GM18520 (cell line): ENCODE results near the gene DUSP16.

Source experiments
- ATAC-seq: cut with Tn5 transposase; IDR thresholded peaks from one replicate; pipeline ENCODE4 v1.9.1; 2021; ENCODE audit not compliant: unreplicated experiment

The DUSP16 gene

DNA sequence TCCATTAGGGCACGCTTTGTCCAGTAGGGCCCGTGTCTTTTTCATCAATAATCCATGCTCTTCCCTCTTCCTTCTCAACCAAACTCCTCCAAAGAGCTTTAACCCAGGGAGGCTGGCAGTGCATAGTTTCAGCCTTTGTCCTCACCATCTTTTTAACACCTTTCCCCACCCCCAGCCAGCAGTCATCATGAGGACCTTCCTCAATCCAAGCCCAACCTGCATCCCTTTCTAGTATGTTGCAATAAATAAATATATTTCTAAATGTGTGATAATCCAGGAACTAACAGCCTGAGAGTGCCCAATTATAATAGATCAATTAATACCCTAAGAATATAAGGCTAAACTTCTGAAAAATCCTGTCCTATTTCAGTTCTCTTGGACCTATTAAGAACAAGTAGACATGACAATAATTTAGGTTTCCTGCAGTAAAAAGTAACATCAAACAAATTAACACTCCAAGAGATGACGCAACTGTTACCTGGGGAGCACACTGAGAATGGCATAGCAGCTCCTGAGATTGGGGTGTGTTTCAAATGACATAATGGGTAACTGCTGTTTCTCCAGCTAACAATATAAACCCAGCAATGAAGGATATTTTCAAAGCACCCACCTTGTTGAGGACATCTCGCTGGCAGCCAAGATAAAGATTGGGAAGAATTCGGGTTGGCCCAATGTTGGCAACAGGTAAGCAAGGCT lies 62.6 kb downstream of the DUSP16 start:
- no peak for ATAC-seq

DNA sequence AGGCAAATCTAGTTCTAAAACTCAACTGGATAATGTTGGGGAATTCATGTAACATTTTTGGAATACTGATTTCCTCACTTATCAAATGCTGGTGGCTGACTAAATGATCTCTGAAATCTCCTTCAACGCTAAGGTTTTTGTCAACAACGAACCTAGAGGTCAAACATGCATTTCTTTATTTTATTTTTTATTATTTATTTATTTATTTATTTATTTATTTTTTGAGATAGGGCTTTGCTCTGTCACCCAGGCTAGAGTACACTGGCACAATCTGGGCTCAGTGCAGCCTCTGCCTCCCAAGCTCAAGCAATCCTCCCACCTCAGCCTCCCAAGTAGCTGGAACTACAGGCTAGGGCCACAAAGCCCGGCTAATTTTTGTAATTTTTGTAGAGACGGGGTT lies 64.5 kb downstream of the DUSP16 start:
- ATAC-seq: no peak

DNA sequence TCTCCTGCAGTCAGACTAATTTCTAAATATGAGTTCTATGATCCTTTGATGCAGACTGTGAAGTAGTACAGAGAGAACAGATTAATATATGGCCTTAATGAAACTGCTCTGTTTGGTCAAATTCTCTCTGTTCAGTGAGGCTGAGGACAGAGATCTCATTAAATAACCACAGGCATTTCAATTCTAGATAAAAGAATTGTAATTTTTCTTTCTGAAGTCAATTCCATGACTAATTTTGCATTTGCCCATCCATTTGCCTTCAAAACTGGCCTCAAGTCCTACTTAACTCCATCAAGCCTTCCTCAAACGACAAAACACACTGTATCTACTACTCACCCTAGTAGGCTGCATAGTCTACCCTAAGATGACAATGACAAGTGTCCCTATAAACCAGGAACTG lies 67.1 kb downstream of the DUSP16 start:
- ATAC-seq: no peak

DNA sequence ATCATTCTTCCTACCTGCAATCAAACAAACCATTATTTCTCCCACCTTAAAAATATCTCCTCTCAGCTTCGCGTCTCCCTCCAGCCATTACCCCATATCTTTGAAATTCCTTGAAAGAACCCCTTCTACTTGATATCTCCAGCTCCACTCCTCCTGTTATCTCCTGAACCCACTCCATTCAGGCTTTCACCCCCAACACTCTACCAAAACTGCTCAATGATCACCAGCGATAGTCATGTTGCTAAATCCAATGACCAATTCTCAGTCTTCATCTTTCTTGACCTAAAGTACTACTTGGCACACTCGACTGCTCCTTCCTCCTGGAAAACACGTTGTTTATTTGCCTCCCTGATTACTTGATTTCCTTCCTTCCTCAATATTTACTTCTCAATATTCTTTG lies 70.1 kb downstream of the DUSP16 start:
- no peak for ATAC-seq

DNA sequence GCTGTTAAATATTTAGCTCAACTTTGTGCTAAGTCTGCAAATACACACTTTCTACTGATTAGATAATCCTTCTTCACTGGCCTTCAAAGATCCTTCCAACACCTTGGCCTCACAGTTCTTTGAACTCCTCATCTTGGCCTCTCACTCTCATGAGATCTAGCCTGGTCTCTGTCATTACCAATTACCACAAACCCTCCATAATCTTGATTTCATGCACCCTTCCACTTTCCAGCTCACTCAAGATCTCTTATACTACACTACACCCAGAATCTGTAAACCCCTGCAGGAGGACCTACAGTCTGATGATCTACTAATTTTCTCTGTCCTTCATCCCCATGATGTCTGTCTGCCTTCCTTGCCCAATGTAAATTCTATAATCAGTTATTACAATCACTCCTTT lies 71.1 kb downstream of the DUSP16 start:
- ATAC-seq: no peak

DNA sequence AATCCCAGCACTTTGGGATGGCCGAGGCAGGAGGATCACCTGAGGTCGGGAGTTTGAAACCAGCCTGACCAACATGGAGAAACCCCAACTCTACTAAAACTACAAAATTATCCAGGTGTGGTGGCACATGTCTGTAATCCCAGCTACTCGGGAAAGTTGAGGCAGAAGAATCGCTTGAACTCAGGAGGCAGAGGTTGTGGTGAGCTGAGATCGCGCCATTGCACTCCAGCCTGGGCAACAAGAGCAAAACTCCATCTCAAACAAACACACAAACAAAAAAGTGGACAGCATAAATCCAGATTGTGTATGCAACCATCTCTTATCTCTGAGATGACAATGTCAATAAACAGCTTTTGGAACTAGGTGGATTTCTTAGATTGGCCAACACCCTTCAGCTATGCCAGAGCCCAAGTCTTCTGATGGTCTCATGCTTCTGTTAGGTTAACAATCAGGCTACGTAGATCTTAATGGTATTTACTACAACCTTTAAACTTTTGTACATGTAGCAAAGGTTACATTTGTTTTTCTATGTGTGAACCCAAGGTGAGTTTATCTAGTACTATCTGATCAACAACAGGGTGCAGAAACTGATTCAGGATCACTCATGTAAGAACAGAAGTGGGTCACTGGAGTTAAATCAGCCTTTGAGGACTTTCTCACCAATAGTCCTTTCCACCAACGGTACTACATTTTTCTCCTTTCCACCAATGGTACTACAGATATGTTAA lies 73.7 kb downstream of the DUSP16 start:
- no peak for ATAC-seq

DNA sequence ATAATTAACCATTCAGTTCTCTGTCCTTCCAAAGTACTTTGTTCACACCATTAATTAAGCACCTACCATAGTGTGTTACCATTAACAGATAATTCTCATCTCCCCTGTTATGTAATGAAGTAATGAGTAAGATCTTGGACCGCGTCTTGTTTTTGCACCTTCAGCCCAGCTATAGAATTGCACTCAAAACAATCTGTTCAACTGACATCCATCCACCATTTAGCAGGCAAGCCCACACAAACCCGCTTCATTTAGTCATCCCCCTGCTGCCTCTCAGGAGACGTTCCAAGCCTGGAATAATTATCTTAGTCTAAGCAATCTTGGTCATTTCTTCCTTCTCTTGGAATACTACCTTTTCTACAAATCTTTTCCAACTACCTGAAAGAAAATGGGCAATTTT lies 74.4 kb downstream of the DUSP16 start:
- ATAC-seq: no peak

DNA sequence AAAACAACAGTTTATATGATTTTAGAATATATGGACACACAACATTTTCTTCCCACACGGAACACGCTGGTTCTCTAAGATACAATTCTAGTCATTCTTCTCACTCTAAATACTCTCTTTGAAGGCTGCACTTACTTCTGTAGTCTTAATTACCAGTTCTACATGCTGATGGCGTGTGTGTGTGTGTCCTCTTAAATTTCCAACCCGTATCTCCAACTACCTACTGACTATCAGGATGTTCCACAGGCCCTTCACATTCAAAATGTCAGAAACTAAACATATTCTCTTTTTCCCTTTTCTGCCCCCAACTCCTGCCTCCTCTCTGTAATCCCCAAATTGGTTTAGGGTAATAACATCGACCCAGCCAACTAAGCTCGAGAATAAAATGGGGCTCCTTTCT lies 75.2 kb downstream of the DUSP16 start:
- no peak for ATAC-seq

DNA sequence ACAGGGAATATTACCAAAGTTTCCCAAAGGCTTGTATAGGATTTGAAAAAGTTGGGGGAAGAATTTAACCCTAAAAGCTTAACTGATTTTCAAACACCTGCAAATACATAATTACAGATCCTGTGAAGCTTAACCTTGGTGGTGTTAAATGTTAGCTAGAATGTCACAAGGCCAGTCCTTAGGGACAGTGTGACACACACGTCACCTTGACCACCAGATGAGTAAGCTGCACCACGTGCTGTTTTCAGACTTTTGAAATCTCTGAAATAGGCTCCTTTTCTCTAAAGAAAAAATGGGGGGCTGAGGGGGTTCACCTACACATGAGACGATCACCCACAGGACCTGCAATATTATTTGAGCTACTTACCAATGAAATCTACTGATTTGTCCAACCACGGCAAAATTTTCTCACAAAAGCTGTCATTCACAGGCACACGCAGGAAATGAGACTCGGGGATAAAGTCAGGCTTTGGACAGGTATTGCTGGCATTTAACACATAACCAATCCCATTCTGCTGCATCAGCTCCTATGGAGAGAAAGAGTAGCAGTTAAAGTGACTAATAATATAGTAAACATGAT lies 75.9 kb downstream of the DUSP16 start:
- ATAC-seq: peak; percentile 86

DNA sequence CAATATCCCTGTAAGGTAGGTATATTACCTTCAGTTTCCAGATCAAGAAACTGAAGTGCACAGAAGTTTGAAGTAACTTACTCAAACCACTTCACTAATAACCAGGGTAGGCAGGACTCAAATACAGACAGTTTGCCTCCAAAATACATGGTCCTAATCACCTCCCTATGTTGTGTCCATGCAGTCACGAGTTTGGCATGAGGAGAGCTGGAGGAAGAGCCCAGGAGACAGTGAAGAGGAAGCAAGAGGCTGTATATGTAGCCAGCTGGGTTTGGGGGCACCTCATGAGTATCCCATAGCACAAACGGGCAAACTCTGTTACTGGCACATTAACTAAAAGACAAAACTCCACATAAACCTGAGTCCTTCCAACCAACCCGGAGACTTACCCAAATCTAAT lies 79.2 kb downstream of the DUSP16 start:
- ATAC-seq: no peak

DNA sequence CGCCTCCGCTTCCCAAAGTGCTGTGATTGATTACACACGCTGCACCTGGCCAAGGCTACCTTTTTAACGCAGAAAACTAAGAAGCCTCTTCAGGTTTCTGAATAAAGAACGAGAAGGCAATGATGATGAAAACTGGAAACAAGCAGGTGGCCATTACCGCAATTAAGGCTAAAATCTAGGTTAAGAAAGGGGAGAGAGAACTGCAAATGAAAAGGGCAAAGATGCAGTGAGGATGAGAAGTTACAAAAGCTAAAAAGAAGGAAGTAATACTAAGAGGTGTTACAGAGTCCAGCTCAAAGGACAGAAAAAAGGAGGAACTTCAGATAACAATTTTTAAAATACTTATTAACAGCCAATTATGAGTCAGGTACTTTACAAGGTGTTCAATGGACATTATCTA lies 79.7 kb downstream of the DUSP16 start:
- ATAC-seq: peak; percentile 34

DNA sequence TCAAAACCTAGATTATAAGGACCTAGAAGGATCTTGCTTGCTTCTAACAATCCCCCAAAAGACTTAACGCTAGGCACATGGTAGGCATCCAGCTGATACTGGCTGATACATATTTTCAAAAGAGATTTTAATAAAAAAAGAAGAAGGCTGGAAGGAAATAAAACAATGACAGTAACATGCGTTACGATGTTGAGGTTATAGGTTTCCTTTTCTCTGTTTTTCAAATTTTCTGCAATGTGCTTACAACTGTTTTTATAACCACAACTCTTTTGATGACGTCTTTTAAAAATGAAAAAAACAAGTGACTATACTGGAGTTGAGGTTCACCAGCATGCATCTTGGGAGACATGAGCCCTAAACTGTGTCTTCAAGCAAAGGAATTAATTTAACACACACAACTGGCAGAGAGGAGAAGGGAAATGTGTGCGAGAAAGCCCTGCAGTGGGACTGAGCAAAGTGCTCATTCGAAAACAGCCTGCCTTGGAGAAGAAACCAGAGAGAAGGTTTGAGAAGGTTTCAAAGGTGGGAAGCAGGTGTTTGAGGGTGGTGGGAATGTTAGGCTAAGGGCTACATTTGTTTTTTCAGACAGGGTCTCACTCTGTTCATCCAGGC lies 80.4 kb downstream of the DUSP16 start:
- ATAC-seq: no peak

DNA sequence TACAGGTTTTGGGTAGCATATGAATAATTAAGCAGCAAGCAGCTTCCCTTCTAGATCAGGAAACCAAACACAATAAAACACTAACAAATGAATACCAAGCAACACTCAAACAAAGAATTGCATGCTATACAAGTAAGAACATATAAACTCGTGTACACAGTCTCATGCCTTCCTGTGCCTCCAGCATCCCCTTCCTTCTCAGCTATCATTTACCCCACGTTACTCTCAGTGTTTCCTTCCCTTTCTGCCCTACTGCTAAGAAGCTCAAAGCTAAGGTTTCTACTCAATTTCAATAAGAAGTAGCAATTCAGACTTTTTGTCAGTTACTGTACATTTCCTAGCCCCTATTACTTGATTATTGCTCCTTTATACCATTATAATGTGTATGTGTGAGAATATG lies 81.0 kb downstream of the DUSP16 start:
- ATAC-seq: no peak

DNA sequence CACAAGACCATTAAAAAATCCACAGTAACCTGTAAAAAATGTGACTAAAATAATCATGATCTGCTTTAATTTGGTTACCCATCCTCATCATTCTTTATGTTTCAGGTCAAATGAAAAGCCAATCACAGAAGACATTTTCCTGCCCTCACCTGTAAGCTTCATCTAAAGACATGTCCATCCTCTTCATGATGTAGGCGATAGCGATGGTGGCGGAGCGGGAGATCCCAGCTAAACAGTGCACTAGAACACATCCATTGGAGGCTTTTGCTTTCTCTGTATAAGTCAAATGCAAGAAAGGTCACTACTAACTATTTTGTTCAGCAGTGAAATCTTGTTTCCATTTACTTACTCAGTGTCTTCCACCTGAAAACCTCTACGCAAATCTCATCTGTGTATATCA lies 82.6 kb downstream of the DUSP16 start:
- ATAC-seq: no peak

DNA sequence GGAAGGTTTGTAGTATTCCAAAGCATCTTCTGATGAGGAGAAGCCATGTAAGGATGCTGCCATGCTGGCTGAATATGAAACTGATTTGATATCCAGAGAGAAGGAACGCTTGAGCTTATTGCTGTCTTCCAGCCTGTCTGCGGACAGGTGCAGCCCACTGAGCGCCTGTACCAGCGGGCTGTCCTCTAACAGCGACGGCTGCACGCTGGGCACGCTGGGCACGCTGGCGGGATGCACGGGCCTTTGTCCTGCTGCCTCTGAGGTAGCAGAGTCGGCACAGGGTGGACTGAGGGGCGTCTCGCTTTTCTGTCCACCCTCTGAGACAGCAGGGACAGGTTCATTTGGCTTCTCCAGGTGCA lies 85.2 kb downstream of the DUSP16 start:
- no peak for ATAC-seq

DNA sequence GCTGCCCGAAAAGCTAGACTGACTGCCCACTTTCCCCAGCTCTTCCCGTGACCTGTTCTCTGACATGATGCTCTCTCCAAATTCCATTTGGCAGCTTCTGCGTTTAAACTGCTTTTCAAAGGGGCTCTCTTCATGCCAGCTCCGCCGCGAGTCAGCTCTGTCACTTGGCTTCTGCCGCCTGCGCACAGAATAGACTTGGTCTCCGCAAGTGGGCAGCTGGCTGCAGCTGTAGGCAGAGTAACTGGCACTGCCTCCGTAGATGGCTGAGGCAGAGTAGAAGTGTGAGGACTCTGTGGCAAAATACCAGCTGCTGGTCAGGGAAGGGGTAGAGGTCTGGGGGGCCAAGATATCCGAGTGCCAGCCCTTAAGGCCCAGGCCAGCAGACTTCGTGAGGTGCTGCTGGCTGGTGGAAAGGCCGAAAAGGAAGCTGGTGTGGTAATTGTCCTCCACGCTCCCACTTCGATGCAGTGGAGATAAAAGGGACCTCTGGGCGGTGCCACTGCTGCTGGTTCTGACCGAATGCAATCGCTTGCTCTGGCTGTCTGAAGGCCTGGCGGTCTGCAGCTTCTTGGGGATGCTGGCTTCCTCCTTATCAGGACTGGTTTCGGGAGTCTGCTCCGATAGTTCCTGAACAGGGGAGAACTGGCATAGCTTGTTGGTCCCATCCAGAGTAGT lies 85.7 kb downstream of the DUSP16 start:
- ATAC-seq: no peak

DNA sequence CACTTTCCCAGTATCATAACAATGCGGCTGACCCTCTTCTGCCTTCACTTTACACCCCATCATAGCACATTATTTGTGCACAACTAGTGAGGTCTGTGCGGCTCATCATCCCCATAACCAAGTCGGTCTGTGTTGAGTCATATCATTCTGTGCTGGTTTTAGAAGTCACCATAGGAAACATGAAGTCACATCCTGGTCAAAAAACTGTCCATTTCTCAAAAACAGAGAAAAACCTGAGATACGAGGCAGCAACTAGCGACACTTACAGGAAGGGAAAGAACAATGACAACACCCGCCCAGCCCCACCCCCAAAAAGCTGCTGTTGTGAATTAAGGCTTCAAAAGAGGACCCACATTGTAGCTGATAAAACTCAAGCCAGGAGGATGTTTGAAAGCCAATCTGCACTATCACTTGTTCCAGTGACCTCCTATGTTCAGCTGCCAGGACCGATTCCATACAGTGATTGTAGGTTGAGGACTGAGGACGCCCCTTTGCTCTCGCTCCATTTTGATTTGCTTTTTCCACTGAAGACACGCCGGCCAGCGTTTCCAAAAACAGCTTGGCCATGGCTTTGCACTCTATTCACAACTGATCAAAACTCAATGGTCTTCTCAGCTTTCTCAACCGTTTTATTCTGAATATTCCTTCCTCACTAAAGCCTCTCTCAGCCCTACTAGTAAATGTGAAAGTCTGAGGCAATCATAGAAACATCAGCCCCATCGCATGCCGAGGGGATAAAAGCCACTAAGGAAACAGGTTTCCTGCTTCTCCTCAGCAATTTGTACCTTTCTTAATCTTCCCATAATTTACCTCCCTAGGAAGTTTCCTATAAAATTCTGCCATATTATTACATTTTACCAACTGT lies 87.5 kb downstream of the DUSP16 start:
- ATAC-seq: peak; percentile 91

DNA sequence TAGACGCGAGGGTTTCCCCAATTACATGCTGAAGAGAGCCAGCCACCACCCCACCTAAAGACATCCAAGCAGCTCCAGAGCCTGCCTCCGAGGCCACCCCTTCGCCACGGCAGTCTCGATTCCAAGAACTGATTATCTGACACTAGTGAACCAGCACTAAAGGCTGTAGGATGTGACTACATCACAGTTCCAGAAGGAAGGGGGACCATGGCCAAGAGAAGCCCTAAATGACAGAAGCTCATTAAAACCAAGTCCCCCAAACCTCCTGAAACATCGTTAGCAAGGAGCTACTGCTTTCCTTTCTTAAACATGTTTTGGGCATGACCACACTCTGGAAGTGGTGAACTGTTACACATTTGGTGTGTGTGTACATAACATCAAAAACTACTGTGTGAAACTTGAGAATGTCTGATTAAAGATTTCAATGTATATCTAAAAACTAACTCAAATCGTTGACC lies 88.2 kb downstream of the DUSP16 start:
- ATAC-seq: peak; percentile 7

DNA sequence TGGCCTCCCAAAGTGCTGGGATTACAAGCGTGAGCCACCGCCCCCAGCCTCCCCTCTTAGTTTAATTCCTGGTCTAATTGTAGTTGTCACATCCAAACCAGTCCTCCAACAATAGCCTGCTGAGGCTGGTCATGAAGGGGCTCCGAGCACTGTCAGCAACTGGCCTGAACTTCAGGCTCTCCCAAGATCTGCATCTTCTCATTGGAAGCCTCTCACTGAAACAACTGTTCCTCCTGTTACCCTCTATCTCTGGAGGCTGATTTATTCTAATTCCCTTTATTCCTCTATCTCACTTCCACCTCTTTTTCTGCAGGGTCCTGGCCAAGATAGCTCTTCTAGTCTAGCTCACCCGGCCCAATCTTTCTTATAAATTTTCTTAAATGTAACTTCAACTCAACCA lies 89.4 kb downstream of the DUSP16 start:
- ATAC-seq: no peak
